Stomach (tissue), 4 donors: Measurements from ENCODE around the gene PLEKHA6.

Experiments used
- POLR2A ChIP-seq, 4 donors: fragments of 450-650 bp; IDR thresholded peaks; one replicate each; pipeline ENCODE4 v1.6.1; 2016; ENCODE audit warnings: antibody characterized with exemption in 4 of 4, control low read depth in 2 of 4, mild to moderate bottlenecking in 1 of 4, moderate library complexity in 1 of 4
- POLR2AphosphoS5 ChIP-seq, 3 donors: sonication (generic); formaldehyde crosslinking; IDR thresholded peaks; one replicate each; pipeline ENCODE4 v1.6.1; 2016; ENCODE audit warnings: antibody characterized with exemption in 3 of 3
- TF ChIP-seq, protein P1 (sequence below), 7 experiments: fragments of 450-650 bp in 4 of 7; fragments of 200-600 bp in 3 of 7; sonication (generic) in 3 of 7; IDR thresholded peaks; one replicate each; pipeline ENCODE4 v1.5.1; 2016 to 2019; ENCODE audit warnings: antibody characterized with exemption in 7 of 7, control low read depth in 2 of 7, mild to moderate bottlenecking in 1 of 7

DNA sequence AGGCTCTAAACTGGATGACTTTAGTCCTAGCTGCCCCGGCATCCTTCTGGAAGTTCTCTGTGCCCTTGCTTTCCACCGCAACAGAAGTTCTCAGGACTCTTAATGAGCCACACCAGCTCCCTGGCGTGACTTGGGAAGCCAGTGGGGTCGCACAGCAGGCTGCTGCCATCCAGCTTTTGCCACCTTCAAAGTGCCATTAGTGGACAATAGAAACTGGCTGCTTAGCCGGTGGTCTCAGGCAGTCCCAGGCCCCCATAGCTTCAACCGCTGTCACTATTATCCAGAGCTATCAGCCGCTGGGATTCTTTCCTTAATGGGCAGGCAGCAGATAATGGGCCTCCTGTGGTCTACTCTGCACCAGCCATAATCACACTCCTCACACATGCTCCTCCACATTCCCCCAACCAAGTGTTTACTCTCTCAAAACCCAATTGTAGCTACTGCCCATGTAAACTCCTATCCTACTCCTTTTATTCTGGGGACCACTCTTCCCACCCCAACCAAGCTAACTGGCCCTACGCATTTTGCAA is 37.3 kb downstream of the PLEKHA6 start:
- TF ChIP-seq, protein P1, sequence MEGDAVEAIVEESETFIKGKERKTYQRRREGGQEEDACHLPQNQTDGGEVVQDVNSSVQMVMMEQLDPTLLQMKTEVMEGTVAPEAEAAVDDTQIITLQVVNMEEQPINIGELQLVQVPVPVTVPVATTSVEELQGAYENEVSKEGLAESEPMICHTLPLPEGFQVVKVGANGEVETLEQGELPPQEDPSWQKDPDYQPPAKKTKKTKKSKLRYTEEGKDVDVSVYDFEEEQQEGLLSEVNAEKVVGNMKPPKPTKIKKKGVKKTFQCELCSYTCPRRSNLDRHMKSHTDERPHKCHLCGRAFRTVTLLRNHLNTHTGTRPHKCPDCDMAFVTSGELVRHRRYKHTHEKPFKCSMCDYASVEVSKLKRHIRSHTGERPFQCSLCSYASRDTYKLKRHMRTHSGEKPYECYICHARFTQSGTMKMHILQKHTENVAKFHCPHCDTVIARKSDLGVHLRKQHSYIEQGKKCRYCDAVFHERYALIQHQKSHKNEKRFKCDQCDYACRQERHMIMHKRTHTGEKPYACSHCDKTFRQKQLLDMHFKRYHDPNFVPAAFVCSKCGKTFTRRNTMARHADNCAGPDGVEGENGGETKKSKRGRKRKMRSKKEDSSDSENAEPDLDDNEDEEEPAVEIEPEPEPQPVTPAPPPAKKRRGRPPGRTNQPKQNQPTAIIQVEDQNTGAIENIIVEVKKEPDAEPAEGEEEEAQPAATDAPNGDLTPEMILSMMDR (IDR thresholded peaks at IDR 0.05) = no peak
- TF ChIP-seq POLR2AphosphoS5 (IDR thresholded peaks at IDR 0.05) = no peak
- no peak for TF ChIP-seq POLR2A (IDR thresholded peaks at IDR 0.05)
